HepG2 (cell line): ENCODE data around the gene PGAP3. TPM values are rescaled to one million over a fixed set of nuclear protein-coding genes. Genes with fewer than 3 reads are reported as not detected.

Experiments used
- GABPB1 ChIP-seq: IDR thresholded peaks from 2 replicates; pipeline ENCODE4 v1.6.1; 2016; ENCODE audit warnings: mild to moderate bottlenecking, missing genetic modification reagents, moderate library complexity, missing compliant biosample characterization
- JUND ChIP-seq: sonication (generic); formaldehyde crosslinking; IDR thresholded peaks from 2 replicates; pipeline ENCODE4 v1.8.0; 2022; ENCODE audit warnings: mild to moderate bottlenecking, missing genetic modification reagents
- KDM4B ChIP-seq: sonication (generic); formaldehyde crosslinking; IDR thresholded peaks from 2 replicates; pipeline ENCODE4 v1.4.0; 2020; ENCODE audit warnings: missing genetic modification reagents
- MXD4 ChIP-seq: IDR thresholded peaks from 2 replicates; pipeline ENCODE4 v1.6.1; 2016; ENCODE audit warnings: mild to moderate bottlenecking, missing biosample characterization, missing genetic modification reagents
- MYNN ChIP-seq: sonication (generic); formaldehyde crosslinking; IDR thresholded peaks from 2 replicates; pipeline ENCODE4 v1.4.0; 2020; ENCODE audit warnings: mild to moderate bottlenecking, low read depth, missing genetic modification reagents
- NAIF1 ChIP-seq: sonication (generic); formaldehyde crosslinking; IDR thresholded peaks from 2 replicates; pipeline ENCODE4 v1.5.0; 2020; ENCODE audit warnings: mild to moderate bottlenecking, missing genetic modification reagents, borderline replicate concordance
- NPAS2 ChIP-seq: sonication (generic); formaldehyde crosslinking; IDR thresholded peaks from 2 replicates; pipeline ENCODE4 v1.8.0; 2022; ENCODE audit warnings: mild to moderate bottlenecking, missing genetic modification reagents, borderline replicate concordance
- NRL ChIP-seq: sonication (generic); formaldehyde crosslinking; IDR thresholded peaks from 2 replicates; pipeline ENCODE4 v1.5.0; 2020; ENCODE audit warnings: missing genetic modification reagents, mild to moderate bottlenecking, moderate library complexity, borderline replicate concordance
- ZNF383 ChIP-seq: sonication (generic); formaldehyde crosslinking; IDR thresholded peaks from 2 replicates; pipeline ENCODE4 v1.4.0; 2020; ENCODE audit warnings: missing genetic modification reagents, mild to moderate bottlenecking, borderline replicate concordance
- ZNF556 ChIP-seq: sonication (generic); formaldehyde crosslinking; IDR thresholded peaks from 2 replicates; pipeline ENCODE4 v1.4.0; 2020; ENCODE audit warnings: mild to moderate bottlenecking, missing genetic modification reagents, borderline replicate concordance
- ZNF660 ChIP-seq: sonication (generic); formaldehyde crosslinking; IDR thresholded peaks from 2 replicates; pipeline ENCODE4 v1.5.1; 2020; ENCODE audit warnings: mild to moderate bottlenecking, low read depth, missing genetic modification reagents, borderline replicate concordance
- ZNF773 ChIP-seq: sonication (generic); formaldehyde crosslinking; IDR thresholded peaks from 2 replicates; pipeline ENCODE4 v1.4.0; 2020; ENCODE audit warnings: missing genetic modification reagents, borderline replicate concordance
- polyA plus RNA-seq, 8 experiments: library from polyadenylated mRNA; depleted of rRNA in 3 of 8; stranded (reverse) in 7 of 8; unstranded in 1 of 8; fragments of >200 nt; fragmentation: Illumina TruSeq in 4 of 8; extraction: Trizol in 4 of 8; gene quantifications; 2 replicates each; pipeline versions ENCODE4 v1.2.1 to v1.2.3, GENCODE V29; 2011 to 2016; ENCODE audit warnings: low read depth in 4 of 8, missing spikeins in 1 of 8, mixed read lengths in 1 of 8; ENCODE audit not compliant: insufficient read depth in 1 of 8
- total RNA-seq, 5 experiments: library from RNA; depleted of rRNA; stranded (reverse); fragments of >200 nt; fragmentation: Illumina TruSeq; extraction: Trizol; gene quantifications; 2 replicates each; pipeline ENCODE4 v1.2.3, GENCODE V29; 2016; ENCODE audit warnings: low read depth in 1 of 5
- TF ChIP-seq, protein P1 (sequence below): IDR thresholded peaks from 2 replicates; pipeline ENCODE4 v1.6.1; 2018; ENCODE audit warnings: missing genetic modification reagents, mild to moderate bottlenecking, missing compliant biosample characterization
- TF ChIP-seq, protein P2 (sequence below): sonication (generic); formaldehyde crosslinking; IDR thresholded peaks from 2 replicates; pipeline ENCODE4 v1.5.1; 2020; ENCODE audit warnings: missing genetic modification reagents, mild to moderate bottlenecking, borderline replicate concordance
- TF ChIP-seq, protein P3 (sequence below): sonication (generic); formaldehyde crosslinking; IDR thresholded peaks from 2 replicates; pipeline ENCODE4 v1.4.0; 2020; ENCODE audit warnings: low read depth, missing genetic modification reagents
- TF ChIP-seq, protein P4 (sequence below): sonication (generic); formaldehyde crosslinking; IDR thresholded peaks from 2 replicates; pipeline ENCODE4 v1.4.0; 2020; ENCODE audit warnings: mild to moderate bottlenecking, missing genetic modification reagents

PGAP3 gene
- total and polyA plus RNA-seq, 2 of the 13 experiments (the other 11 are each of a cell fraction or from before 2014, with no cell fraction given): 11.9 to 14.6 TPM

DNA sequence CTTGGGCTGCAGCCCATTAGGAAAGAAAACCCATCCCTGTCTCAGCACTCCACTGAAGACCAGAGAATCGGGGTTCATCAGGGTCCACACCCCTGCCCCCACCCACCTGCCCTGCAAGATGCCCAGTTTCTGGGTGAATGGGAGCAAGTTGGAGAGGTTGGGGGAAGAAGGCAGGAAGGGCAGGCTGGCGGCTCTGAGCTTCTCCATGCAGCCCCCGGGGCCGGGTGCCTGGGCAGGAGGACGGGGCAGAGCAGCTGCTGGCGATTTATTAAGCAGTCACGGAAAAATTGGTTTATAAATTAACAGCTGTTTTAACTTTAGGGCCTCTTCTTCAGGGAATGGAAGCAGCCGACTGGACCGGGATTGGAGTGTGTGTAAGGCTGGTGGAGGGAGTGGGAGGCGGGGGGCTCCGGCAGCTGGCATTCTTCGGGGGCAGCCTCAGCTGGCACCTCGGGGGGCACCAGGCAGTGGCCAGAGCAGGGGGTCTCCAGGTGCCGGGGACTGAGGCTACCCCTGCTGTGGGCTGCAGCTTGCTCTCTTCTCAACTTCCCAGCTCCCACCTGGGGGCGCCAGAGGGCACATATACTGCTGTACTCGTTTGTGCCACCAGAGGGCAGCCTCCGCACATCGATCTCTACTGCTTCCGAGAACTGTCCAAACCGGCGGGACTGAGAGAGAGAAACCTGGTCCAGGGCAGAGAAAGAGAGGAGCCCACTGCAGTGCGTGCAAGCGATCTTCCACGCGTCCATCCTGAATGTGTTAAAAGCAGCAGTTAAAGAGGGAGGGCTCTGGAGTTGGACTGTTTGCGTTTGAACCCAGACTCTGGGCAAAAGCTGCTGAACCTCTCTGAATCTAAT lies 66.1 kb downstream of the PGAP3 start (continued):
- TF ChIP-seq ZNF556 (CRISPR knock-in tag) (peak; percentile 66; the same call in 1 of the 2 replicates), MXD4 (peak; percentile 64), NPAS2 (peak; percentile 72; the same call in 1 of the 2 replicates), JUND (CRISPR knock-in tag) (no peak), MYNN (CRISPR knock-in tag) (0 out of 2 replicates have a peak, but pooled peaks have one; percentile 56), GABPB1 (CRISPR knock-in tag) (peak; percentile 61), ZNF660 (CRISPR knock-in tag) (no peak), ZNF773 (CRISPR knock-in tag) (no peak), NRL (CRISPR knock-in tag) (peak; percentile 47; the same call in 1 of the 2 replicates), NAIF1 (CRISPR knock-in tag) (no peak), ZNF383 (CRISPR knock-in tag) (no peak), KDM4B (CRISPR knock-in tag) (peak; percentile 89; the same call in 1 of the 2 replicates)
- TF ChIP-seq, protein P1, sequence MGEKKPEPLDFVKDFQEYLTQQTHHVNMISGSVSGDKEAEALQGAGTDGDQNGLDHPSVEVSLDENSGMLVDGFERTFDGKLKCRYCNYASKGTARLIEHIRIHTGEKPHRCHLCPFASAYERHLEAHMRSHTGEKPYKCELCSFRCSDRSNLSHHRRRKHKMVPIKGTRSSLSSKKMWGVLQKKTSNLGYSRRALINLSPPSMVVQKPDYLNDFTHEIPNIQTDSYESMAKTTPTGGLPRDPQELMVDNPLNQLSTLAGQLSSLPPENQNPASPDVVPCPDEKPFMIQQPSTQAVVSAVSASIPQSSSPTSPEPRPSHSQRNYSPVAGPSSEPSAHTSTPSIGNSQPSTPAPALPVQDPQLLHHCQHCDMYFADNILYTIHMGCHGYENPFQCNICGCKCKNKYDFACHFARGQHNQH (CRISPR knock-in tag): peak; percentile 87; the same call in 1 of the 2 replicates
- TF ChIP-seq, protein P2, sequence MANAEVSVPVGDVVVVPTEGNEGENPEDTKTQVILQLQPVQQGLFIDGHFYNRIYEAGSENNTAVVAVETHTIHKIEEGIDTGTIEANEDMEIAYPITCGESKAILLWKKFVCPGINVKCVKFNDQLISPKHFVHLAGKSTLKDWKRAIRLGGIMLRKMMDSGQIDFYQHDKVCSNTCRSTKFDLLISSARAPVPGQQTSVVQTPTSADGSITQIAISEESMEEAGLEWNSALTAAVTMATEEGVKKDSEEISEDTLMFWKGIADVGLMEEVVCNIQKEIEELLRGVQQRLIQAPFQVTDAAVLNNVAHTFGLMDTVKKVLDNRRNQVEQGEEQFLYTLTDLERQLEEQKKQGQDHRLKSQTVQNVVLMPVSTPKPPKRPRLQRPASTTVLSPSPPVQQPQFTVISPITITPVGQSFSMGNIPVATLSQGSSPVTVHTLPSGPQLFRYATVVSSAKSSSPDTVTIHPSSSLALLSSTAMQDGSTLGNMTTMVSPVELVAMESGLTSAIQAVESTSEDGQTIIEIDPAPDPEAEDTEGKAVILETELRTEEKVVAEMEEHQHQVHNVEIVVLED (CRISPR knock-in tag): no peak
- TF ChIP-seq, protein P3, sequence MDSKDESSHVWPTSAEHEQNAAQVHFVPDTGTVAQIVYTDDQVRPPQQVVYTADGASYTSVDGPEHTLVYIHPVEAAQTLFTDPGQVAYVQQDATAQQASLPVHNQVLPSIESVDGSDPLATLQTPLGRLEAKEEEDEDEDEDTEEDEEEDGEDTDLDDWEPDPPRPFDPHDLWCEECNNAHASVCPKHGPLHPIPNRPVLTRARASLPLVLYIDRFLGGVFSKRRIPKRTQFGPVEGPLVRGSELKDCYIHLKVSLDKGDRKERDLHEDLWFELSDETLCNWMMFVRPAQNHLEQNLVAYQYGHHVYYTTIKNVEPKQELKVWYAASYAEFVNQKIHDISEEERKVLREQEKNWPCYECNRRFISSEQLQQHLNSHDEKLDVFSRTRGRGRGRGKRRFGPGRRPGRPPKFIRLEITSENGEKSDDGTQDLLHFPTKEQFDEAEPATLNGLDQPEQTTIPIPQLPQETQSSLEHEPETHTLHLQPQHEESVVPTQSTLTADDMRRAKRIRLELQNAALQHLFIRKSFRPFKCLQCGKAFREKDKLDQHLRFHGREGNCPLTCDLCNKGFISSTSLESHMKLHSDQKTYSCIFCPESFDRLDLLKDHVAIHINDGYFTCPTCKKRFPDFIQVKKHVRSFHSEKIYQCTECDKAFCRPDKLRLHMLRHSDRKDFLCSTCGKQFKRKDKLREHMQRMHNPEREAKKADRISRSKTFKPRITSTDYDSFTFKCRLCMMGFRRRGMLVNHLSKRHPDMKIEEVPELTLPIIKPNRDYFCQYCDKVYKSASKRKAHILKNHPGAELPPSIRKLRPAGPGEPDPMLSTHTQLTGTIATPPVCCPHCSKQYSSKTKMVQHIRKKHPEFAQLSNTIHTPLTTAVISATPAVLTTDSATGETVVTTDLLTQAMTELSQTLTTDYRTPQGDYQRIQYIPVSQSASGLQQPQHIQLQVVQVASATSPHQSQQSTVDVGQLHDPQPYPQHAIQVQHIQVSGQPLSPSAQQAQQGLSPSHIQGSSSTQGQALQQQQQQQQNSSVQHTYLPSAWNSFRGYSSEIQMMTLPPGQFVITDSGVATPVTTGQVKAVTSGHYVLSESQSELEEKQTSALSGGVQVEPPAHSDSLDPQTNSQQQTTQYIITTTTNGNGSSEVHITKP (CRISPR knock-in tag): peak; percentile 51; the same call in 1 of the 2 replicates
- TF ChIP-seq, protein P4, sequence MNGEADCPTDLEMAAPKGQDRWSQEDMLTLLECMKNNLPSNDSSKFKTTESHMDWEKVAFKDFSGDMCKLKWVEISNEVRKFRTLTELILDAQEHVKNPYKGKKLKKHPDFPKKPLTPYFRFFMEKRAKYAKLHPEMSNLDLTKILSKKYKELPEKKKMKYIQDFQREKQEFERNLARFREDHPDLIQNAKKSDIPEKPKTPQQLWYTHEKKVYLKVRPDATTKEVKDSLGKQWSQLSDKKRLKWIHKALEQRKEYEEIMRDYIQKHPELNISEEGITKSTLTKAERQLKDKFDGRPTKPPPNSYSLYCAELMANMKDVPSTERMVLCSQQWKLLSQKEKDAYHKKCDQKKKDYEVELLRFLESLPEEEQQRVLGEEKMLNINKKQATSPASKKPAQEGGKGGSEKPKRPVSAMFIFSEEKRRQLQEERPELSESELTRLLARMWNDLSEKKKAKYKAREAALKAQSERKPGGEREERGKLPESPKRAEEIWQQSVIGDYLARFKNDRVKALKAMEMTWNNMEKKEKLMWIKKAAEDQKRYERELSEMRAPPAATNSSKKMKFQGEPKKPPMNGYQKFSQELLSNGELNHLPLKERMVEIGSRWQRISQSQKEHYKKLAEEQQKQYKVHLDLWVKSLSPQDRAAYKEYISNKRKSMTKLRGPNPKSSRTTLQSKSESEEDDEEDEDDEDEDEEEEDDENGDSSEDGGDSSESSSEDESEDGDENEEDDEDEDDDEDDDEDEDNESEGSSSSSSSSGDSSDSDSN (CRISPR knock-in tag): peak; percentile 56
